ENCODE measurements around the gene CERS6. TPM values are rescaled to one million over a fixed set of nuclear protein-coding genes. Genes with fewer than 3 reads are reported as not detected.

CERS6 gene
- total RNA-seq, 1 donor from 2014 or later = 30.8 TPM

- TF ChIP-seq CTCF (IDR thresholded peaks at IDR 0.05) = peak; percentile 43
- no peak for DNase-seq (ENCODE audit: low spot score)
- Mint-ChIP-seq H3K4me1 (ENCODE audit: low read depth) (peaks cover 13% of the 10 kb centered on the region), H3K9me3 (ENCODE audit: low read depth) (peaks cover 12% of the 10 kb centered on the region), H3K36me3 (ENCODE audit: low read depth) (peaks cover 9% of the 10 kb centered on the region), H3K27ac (ENCODE audit: unreplicated experiment) (no peak overlapping the region), H3K4me3 (ENCODE audit: unreplicated experiment) (no peak overlapping the region), H3K27me3 (ENCODE audit: low read depth) (no peaks in the 10 kb centered on the region)
Observed at GRCh38 chr2:168614172-168615018, 158.3 kb downstream of the CERS6 start.

- Mint-ChIP-seq H3K27me3 (ENCODE audit: low read depth) (no peaks in the 10 kb centered on the region), H3K9me3 (ENCODE audit: low read depth) (peaks cover 12% of the 10 kb centered on the region), H3K4me1 (ENCODE audit: low read depth) (peaks cover 14% of the 10 kb centered on the region), H3K4me3 (ENCODE audit: unreplicated experiment) (no peak overlapping the region), H3K36me3 (ENCODE audit: low read depth) (peaks cover 2% of the 10 kb centered on the region), H3K27ac (ENCODE audit: unreplicated experiment) (no peak overlapping the region)
- no peak for DNase-seq (ENCODE audit: low spot score)
- no peak for TF ChIP-seq CTCF (IDR thresholded peaks at IDR 0.05)
Observed at GRCh38 chr2:168620554-168620953, 164.5 kb downstream of the CERS6 start.

- Mint-ChIP-seq H3K27ac (ENCODE audit: unreplicated experiment) (no peak overlapping the region), H3K9me3 (ENCODE audit: low read depth) (peaks cover 12% of the 10 kb centered on the region)
Observed at GRCh38 chr2:168622559-168622958, 166.5 kb downstream of the CERS6 start.

GRCh38 chr2:168624028-168624427 is 168.0 kb downstream of the CERS6 start:
- H3K36me3 Mint-ChIP-seq (ENCODE audit: low read depth) = no peaks in the 10 kb centered on the region
- no peak for DNase-seq (ENCODE audit: low spot score)
- TF ChIP-seq CTCF (IDR thresholded peaks at IDR 0.05) = no peak
- H3K27me3 Mint-ChIP-seq (ENCODE audit: low read depth) = no peaks in the 10 kb centered on the region
- peaks cover 27% of the 10 kb centered on the region for H3K4me1 Mint-ChIP-seq (ENCODE audit: low read depth)
- no peak overlapping the region for H3K27ac Mint-ChIP-seq (ENCODE audit: unreplicated experiment)
- no peak overlapping the region for H3K4me3 Mint-ChIP-seq (ENCODE audit: unreplicated experiment)
- peaks cover 4% of the 10 kb centered on the region for H3K9me3 Mint-ChIP-seq (ENCODE audit: low read depth)

More at GRCh38 chr2:168622559-168622958, 166.5 kb downstream of the CERS6 start:
- Mint-ChIP-seq H3K4me1 (ENCODE audit: low read depth) (peaks cover 24% of the 10 kb centered on the region), H3K4me3 (ENCODE audit: unreplicated experiment) (no peak overlapping the region), H3K27me3 (ENCODE audit: low read depth) (no peaks in the 10 kb centered on the region), H3K36me3 (ENCODE audit: low read depth) (no peaks in the 10 kb centered on the region)
- DNase-seq (ENCODE audit: low spot score) = no peak
- TF ChIP-seq CTCF (IDR thresholded peaks at IDR 0.05) = no peak

GRCh38 chr2:168626096-168626495 is 170.0 kb downstream of the CERS6 start:
- DNase-seq (ENCODE audit: low spot score) = no peak
- no peaks in the 10 kb centered on the region for H3K36me3 Mint-ChIP-seq (ENCODE audit: low read depth)
- H3K9me3 Mint-ChIP-seq (ENCODE audit: low read depth) = no peaks in the 10 kb centered on the region
- no peak overlapping the region for H3K4me3 Mint-ChIP-seq (ENCODE audit: unreplicated experiment)
- H3K4me1 Mint-ChIP-seq (ENCODE audit: low read depth) = peaks cover 27% of the 10 kb centered on the region
- no peak for TF ChIP-seq CTCF (IDR thresholded peaks at IDR 0.05)
- H3K27me3 Mint-ChIP-seq (ENCODE audit: low read depth) = no peaks in the 10 kb centered on the region
- no peak overlapping the region for H3K27ac Mint-ChIP-seq (ENCODE audit: unreplicated experiment)
